Small intestine (tissue), 7 donors: ENCODE results near the gene FZD7. TPM values are rescaled to one million over a fixed set of nuclear protein-coding genes. Genes with fewer than 3 reads are reported as not detected.

Experiments
- DNase-seq, 2 donors: peaks; one replicate each; pipeline versions ENCODE4 v3.0.0 to v3.0.0-alpha.2; 2013
- FAIRE-seq: peaks from 2 replicates; lab custom pipeline; 2012; peaks lifted over from hg19 to GRCh38; lab: Jason Lieb, UNC
- H3K27ac ChIP-seq, 3 donors: one replicate each; pipeline ENCODE4 v1.5.1; 2013; ENCODE audit warnings: low read length in 2 of 3, mild to moderate bottlenecking in 2 of 3, control low read depth in 1 of 3, inconsistent platforms in 1 of 3, low read depth in 1 of 3, moderate library complexity in 1 of 3
- H3K27me3 ChIP-seq, 3 donors: one replicate each; pipeline ENCODE4 v1.6.1; 2013; ENCODE audit warnings: low read length in 3 of 3, inconsistent platforms in 1 of 3; ENCODE audit not compliant: control insufficient read depth in 3 of 3, insufficient read depth in 3 of 3
- H3K36me3 ChIP-seq, 3 donors: one replicate each; pipeline ENCODE4 v1.6.1; 2013; ENCODE audit warnings: low read length in 3 of 3, inconsistent platforms in 1 of 3, low read depth in 1 of 3, mild to moderate bottlenecking in 1 of 3, moderate library complexity in 1 of 3; ENCODE audit not compliant: control insufficient read depth in 3 of 3, insufficient read depth in 2 of 3
- H3K4me1 ChIP-seq, 3 donors: one replicate each; pipeline ENCODE4 v1.6.1; 2013; ENCODE audit warnings: low read length in 2 of 3, inconsistent platforms in 1 of 3, low read depth in 1 of 3, mild to moderate bottlenecking in 1 of 3, moderate library complexity in 1 of 3; ENCODE audit not compliant: control insufficient read depth in 3 of 3, insufficient read depth in 2 of 3
- H3K4me3 ChIP-seq, 3 donors: one replicate each; pipeline ENCODE4 v1.5.1; 2013; ENCODE audit warnings: low read length in 3 of 3, control low read depth in 1 of 3, inconsistent platforms in 1 of 3, low read depth in 1 of 3, mild to moderate bottlenecking in 1 of 3, moderate library complexity in 1 of 3
- H3K9me3 ChIP-seq, 2 donors: one replicate each; pipeline ENCODE4 v1.6.1; 2013; ENCODE audit warnings: low read depth in 1 of 2, low read length in 1 of 2; ENCODE audit not compliant: control insufficient read depth in 2 of 2, insufficient read depth in 1 of 2
- WGBS, 3 donors: extraction: QIAGEN DNeasy Blood & Tissue Kit; methylation state at CpG; one replicate each; pipeline ENCODE4 v1.1.7; 2013; 5-methylcytosine and 5-hydroxymethylcytosine counted together
- polyA plus RNA-seq, 4 donors: library from polyadenylated mRNA; stranded (reverse) in 3 of 4; unstranded in 1 of 4; fragments of 200-250 nt in 3 of 4; fragments of 120-200 nt in 1 of 4; gene quantifications; one replicate each; pipeline versions ENCODE4 v1.2.1 to v1.2.3, GENCODE V29; 2013
- donor health status: healthy with polysubstance abuse.
- donor health status: control.
- donor health status: control.
- donor health status: Bipolar disorder and iron deficiency.
- donor health status: healthy.

FZD7 gene
- polyA plus RNA-seq, 4 donors, result 1.6 to 27.9 (median 6.3) TPM

- H3K36me3 ChIP-seq, result no peaks in the 10 kb centered on the region
- 92 to 97% (median 95%) methylated on average over 4 of the region's 4 CpGs for WGBS, 3 donors
- H3K27me3 ChIP-seq, result no peaks in the 10 kb centered on the region
- H3K4me3 ChIP-seq, result no peak overlapping the region
- H3K9me3 ChIP-seq, result no peaks in the 10 kb centered on the region
- H3K27ac ChIP-seq, result no peak overlapping the region
- H3K4me1 ChIP-seq, result peaks cover 0 to 10% (median 0%) of the 10 kb centered on the region in 3 donors
- FAIRE-seq (no peak), DNase-seq (no peak)
Measured at GRCh38 chr2:201992960-201993359, 40.7 kb upstream of the FZD7 start.

- Histone ChIP-seq H3K27me3 (no peaks in the 10 kb centered on the region), H3K36me3 (no peaks in the 10 kb centered on the region), H3K27ac (no peak overlapping the region), H3K4me1 (peaks cover 0 to 12% (median 0%) of the 10 kb centered on the region in 3 donors), H3K9me3 (no peaks in the 10 kb centered on the region), H3K4me3 (no peak overlapping the region)
- WGBS, 3 donors, result 92 to 94% (median 93%) methylated on average over 2 of the region's 2 CpGs
- DNase-seq, result no peak
- FAIRE-seq, result no peak
Measured at GRCh38 chr2:201994973-201995638, 38.5 kb upstream of the FZD7 start.

- FAIRE-seq (no peak), DNase-seq (no peak)
- 56 to 70% (median 63%) methylated on average over 11 of the region's 11 CpGs for WGBS, 3 donors
- Histone ChIP-seq H3K27ac (no peak overlapping the region), H3K9me3 (no peaks in the 10 kb centered on the region), H3K4me3 (no peak overlapping the region), H3K27me3 (no peaks in the 10 kb centered on the region), H3K36me3 (no peaks in the 10 kb centered on the region), H3K4me1 (peaks cover 0 to 12% (median 0%) of the 10 kb centered on the region in 3 donors)
Measured at GRCh38 chr2:201996006-201996405, 37.6 kb upstream of the FZD7 start.

- WGBS, 3 donors, result 15 to 42% (median 19%) methylated on average over 8 of the region's 8 CpGs
- peak in 1 of 2 donors; percentile 46 for DNase-seq
- no peak for FAIRE-seq
Measured at GRCh38 chr2:201996679-201997314, 36.9 kb upstream of the FZD7 start.

GRCh38 chr2:201999279-201999678 is 34.4 kb upstream of the FZD7 start:
- H3K27me3 ChIP-seq, result no peaks in the 10 kb centered on the region
- 85 to 97% (median 95%) methylated on average over 7 of the region's 7 CpGs for WGBS, 3 donors
- no peak overlapping the region for H3K27ac ChIP-seq
- no peak overlapping the region for H3K4me3 ChIP-seq
- H3K9me3 ChIP-seq, result no peaks in the 10 kb centered on the region
- DNase-seq (no peak), FAIRE-seq (no peak)
- no peaks in the 10 kb centered on the region for H3K36me3 ChIP-seq
- peaks cover 0 to 12% (median 0%) of the 10 kb centered on the region in 3 donors for H3K4me1 ChIP-seq

More at GRCh38 chr2:201996679-201997314, 36.9 kb upstream of the FZD7 start:
- H3K27ac ChIP-seq, result no peak overlapping the region
- H3K27me3 ChIP-seq, result no peaks in the 10 kb centered on the region
- H3K36me3 ChIP-seq, result no peaks in the 10 kb centered on the region
- H3K4me1 ChIP-seq, result peaks cover 0 to 12% (median 0%) of the 10 kb centered on the region in 3 donors
- no peaks in the 10 kb centered on the region for H3K9me3 ChIP-seq
- no peak overlapping the region for H3K4me3 ChIP-seq

- H3K9me3 ChIP-seq, result no peaks in the 10 kb centered on the region
- H3K4me3 ChIP-seq, result no peak overlapping the region
- H3K4me1 ChIP-seq, result peaks cover 0 to 10% (median 0%) of the 10 kb centered on the region in 3 donors
- no peaks in the 10 kb centered on the region for H3K27me3 ChIP-seq
- H3K36me3 ChIP-seq, result no peaks in the 10 kb centered on the region
- no peak for FAIRE-seq
- DNase-seq, result no peak
- no peak overlapping the region for H3K27ac ChIP-seq
- 88 to 96% (median 90%) methylated on average over 2 of the region's 2 CpGs for WGBS, 3 donors
Measured at GRCh38 chr2:202001826-202002225, 31.8 kb upstream of the FZD7 start.

- FAIRE-seq (no peak), DNase-seq (no peak)
- WGBS, 3 donors, result 87 to 91% (median 91%) methylated on average over 6 of the region's 6 CpGs
- Histone ChIP-seq H3K4me3 (no peak overlapping the region), H3K27me3 (no peaks in the 10 kb centered on the region), H3K27ac (no peak overlapping the region), H3K9me3 (no peaks in the 10 kb centered on the region), H3K4me1 (peaks cover 0 to 4% (median 0%) of the 10 kb centered on the region in 3 donors), H3K36me3 (no peaks in the 10 kb centered on the region)
Measured at GRCh38 chr2:202002381-202002780, 31.3 kb upstream of the FZD7 start.

GRCh38 chr2:202005272-202005887 is 28.3 kb upstream of the FZD7 start:
- Histone ChIP-seq H3K36me3 (no peaks in the 10 kb centered on the region), H3K27me3 (no peaks in the 10 kb centered on the region), H3K27ac (peak overlapping the region in 1 of 3 donors; percentile 2), H3K4me3 (no peak overlapping the region), H3K4me1 (no peaks in the 10 kb centered on the region), H3K9me3 (no peaks in the 10 kb centered on the region)
- FAIRE-seq (no peak), DNase-seq (no peak)
- WGBS, 3 donors, result 55 to 71% (median 62%) methylated on average over 3 of the region's 3 CpGs
